ENCODE results near the gene RPL26. TPM values are rescaled to one million over a fixed set of nuclear protein-coding genes. Genes with fewer than 3 reads are reported as not detected.
A peak's percentile ranks its signal among the peaks of the same experiment; 100 is the strongest.

Gene RPL26
- total RNA-seq, 4 donors from 2014 or later, result 2,419 to 4,673 (median 3,203) TPM

DNA sequence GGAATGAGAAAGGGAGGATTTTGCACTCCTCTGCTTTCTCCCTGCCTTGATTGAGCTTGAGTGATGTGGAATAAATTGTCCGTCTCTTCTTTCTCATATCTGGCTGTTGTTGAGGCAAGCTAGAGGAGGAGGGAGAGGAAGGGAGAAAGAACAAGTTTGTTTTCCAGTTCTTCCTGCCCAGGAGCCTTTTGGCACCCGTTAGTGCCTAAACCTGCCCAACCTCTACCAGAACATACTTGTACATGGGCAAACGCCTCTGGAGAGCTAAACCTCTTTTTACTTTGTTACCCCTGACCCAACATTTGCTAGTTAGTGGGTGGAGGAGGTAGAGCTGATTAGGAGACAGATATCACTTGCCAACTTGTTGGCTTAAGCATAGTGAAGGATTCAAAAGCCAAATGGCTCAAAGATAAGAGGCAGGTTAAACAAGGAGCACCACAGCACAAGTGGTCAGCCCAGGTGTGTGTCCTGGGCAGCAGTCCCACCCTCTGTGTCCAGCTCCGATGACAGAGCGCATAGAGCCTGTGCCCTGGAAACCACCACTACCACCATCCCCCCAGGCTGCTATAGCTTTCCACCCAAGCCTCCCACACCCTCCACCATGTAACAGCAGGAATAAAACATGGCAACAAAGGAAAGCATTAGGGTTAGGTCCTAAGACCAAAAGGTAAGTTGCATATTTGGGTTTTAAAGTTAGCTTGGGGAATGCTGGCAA is 36.9 kb downstream of the RPL26 start:
- DNase-seq (ENCODE audit: low spot score in 2 of 2), result no peak
- TF ChIP-seq EP300 (IDR thresholded peaks at IDR 0.05) (no peak), POLR2A (IDR thresholded peaks at IDR 0.05) (no peak), POLR2AphosphoS5 (IDR thresholded peaks at IDR 0.05) (peak in 1 of 3 donors; percentile 55)
- TF ChIP-seq, protein P1, sequence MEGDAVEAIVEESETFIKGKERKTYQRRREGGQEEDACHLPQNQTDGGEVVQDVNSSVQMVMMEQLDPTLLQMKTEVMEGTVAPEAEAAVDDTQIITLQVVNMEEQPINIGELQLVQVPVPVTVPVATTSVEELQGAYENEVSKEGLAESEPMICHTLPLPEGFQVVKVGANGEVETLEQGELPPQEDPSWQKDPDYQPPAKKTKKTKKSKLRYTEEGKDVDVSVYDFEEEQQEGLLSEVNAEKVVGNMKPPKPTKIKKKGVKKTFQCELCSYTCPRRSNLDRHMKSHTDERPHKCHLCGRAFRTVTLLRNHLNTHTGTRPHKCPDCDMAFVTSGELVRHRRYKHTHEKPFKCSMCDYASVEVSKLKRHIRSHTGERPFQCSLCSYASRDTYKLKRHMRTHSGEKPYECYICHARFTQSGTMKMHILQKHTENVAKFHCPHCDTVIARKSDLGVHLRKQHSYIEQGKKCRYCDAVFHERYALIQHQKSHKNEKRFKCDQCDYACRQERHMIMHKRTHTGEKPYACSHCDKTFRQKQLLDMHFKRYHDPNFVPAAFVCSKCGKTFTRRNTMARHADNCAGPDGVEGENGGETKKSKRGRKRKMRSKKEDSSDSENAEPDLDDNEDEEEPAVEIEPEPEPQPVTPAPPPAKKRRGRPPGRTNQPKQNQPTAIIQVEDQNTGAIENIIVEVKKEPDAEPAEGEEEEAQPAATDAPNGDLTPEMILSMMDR (IDR thresholded peaks at IDR 0.05), result no peak
- Histone ChIP-seq H3K4me1 (peaks cover 22% of the 10 kb centered on the region), H3K9me3 (no peaks in the 10 kb centered on the region), H3K27me3 (no peaks in the 10 kb centered on the region), H3K4me3 (no peak overlapping the region), H3K36me3 (no peaks in the 10 kb centered on the region), H3K27ac (peak overlapping the region; percentile 72)
- WGBS, result 41% methylated on average over 5 of the region's 5 CpGs

DNA sequence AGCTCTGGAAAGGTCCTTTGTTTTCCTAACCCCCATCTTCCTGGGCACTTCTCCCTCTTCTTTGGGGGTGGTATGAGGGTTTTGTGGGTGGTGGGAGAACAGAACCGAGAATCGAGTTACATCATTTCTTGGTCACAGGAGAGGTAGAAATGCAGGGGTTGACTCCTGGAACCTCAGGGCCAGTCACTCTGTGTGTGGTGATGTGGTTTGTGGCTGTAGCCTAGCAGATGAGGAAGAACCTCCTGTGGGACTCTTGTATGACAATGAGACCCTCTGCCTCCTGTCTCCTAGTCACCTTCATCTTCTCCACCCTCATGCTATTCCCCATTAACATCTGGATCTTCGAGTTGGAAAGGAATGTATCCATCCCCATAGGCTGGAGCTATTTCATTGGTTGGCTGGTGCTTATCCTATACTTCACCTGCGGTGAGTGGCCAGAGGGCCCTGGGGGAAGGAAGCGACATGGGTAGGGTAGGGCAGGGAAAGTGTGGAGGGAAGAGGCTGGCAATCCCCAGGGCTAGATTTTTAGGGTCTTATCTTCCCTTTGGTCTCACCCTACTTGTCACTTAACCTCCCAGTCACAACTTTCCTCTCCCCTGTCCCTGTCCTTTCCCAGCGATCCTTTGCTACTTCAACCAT is 37.8 kb downstream of the RPL26 start:
- WGBS, result 63% methylated on average over 6 of the region's 6 CpGs
- H3K27me3 ChIP-seq, result no peaks in the 10 kb centered on the region
- no peaks in the 10 kb centered on the region for H3K9me3 ChIP-seq
- H3K4me3 ChIP-seq, result no peak overlapping the region
- TF ChIP-seq POLR2AphosphoS5 (IDR thresholded peaks at IDR 0.05), result no peak
- TF ChIP-seq, protein P1 (IDR thresholded peaks at IDR 0.05), result no peak
- TF ChIP-seq POLR2A (IDR thresholded peaks at IDR 0.05), result no peak
- TF ChIP-seq EP300 (IDR thresholded peaks at IDR 0.05), result no peak
- no peaks in the 10 kb centered on the region for H3K36me3 ChIP-seq
- peaks cover 22% of the 10 kb centered on the region for H3K4me1 ChIP-seq
- H3K27ac ChIP-seq, result peak overlapping the region; percentile 72
- DNase-seq (ENCODE audit: low spot score in 2 of 2), result no peak

DNA sequence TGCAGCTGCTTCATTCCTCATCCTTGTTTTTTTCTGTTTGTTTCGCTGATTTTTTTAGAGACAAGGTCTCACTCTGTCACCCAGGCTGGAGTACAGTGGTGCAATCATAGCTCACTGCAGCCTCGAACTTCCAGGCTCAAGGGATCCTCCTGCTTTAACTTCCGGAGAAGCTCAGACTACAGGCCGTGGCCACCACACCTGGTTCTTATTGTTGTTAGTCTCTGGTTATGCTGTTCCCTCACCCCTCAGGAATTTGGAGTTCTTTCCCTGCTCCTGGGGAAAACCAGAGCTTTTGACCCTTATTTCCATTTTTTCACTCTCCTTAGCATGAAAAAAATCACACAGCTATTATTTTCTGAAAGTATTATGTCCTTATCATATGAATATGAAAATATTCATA is 41.5 kb downstream of the RPL26 start:
- H3K4me3 ChIP-seq, result no peak overlapping the region
- H3K27me3 ChIP-seq, result no peaks in the 10 kb centered on the region
- H3K9me3 ChIP-seq, result no peaks in the 10 kb centered on the region
- H3K4me1 ChIP-seq, result peaks cover 18% of the 10 kb centered on the region
- TF ChIP-seq POLR2AphosphoS5 (IDR thresholded peaks at IDR 0.05), result no peak
- TF ChIP-seq, protein P1 (IDR thresholded peaks at IDR 0.05), result no peak
- no peak for TF ChIP-seq POLR2A (IDR thresholded peaks at IDR 0.05)
- TF ChIP-seq EP300 (IDR thresholded peaks at IDR 0.05), result no peak
- WGBS, result 56% methylated on average over 4 of the region's 4 CpGs
- H3K36me3 ChIP-seq, result no peaks in the 10 kb centered on the region
- no peak for DNase-seq (ENCODE audit: low spot score in 2 of 2)
- no peak overlapping the region for H3K27ac ChIP-seq

DNA sequence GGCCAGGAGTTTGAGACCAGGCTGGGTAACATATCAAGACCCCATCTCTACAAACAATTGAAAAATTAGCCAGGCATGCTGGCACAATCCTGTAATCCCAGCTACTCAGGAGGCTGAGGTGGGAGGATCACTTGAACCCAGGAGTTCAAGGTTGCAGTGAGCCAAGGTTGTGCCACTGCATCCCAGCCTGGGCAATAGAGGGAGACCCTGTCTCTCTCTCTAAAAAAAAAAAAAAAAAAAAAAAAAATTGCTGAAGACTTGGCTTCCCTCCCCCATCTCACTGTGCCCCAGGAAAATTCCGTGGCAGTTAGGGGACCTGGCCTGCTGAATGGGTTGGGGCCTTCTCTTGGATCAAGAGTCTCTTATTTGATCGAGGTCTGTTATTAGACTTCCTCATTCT is 43.5 kb downstream of the RPL26 start, which contains the start of gene ODF4:
TSS of gene ODF4 (plus strand) at position 301 of the 400 bp plus-strand sequence. CDS start 212 bp downstream, outside the sequence.
- Histone ChIP-seq H3K36me3 (no peaks in the 10 kb centered on the region), H3K27me3 (no peaks in the 10 kb centered on the region), H3K4me3 (no peak within 1 kb of the TSS), H3K4me1 (peaks cover 6% of the 10 kb centered on the region), H3K27ac (no peak within 1 kb of the TSS), H3K9me3 (no peaks in the 10 kb centered on the region)
- DNase-seq (ENCODE audit: low spot score in 2 of 2), result no peak
- no peak for TF ChIP-seq EP300 (IDR thresholded peaks at IDR 0.05)
- TF ChIP-seq POLR2A (IDR thresholded peaks at IDR 0.05), result no peak
- TF ChIP-seq, protein P1 (IDR thresholded peaks at IDR 0.05), result no peak
- no peak for TF ChIP-seq POLR2AphosphoS5 (IDR thresholded peaks at IDR 0.05)
- WGBS, result 84% methylated on average over 2 of the region's 2 CpGs

DNA sequence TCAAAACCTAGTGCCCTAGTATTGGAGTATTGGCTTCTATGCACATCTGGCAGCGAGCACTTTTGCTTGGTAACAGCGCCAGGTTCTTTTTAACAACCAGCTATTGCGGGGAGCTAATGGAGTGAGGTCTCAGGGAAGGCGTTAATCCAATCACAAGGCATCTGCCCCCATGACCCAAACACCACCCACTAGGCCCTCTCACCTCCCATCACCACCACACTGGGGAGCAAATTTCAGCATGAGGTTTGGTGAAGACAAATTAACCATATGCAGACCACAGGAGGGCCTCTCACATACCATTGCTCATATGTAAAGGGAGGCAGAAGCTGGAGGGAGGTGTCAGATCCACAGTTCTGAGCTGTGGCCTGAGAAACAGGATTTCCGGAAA is 44.2 kb downstream of the RPL26 start:
- no peaks in the 10 kb centered on the region for H3K9me3 ChIP-seq
- H3K27ac ChIP-seq, result no peak overlapping the region
- H3K4me1 ChIP-seq, result peaks cover 6% of the 10 kb centered on the region
- TF ChIP-seq POLR2AphosphoS5 (IDR thresholded peaks at IDR 0.05) (no peak), POLR2A (IDR thresholded peaks at IDR 0.05) (no peak), EP300 (IDR thresholded peaks at IDR 0.05) (no peak)
- TF ChIP-seq, protein P1 (IDR thresholded peaks at IDR 0.05), result no peak
- H3K27me3 ChIP-seq, result no peaks in the 10 kb centered on the region
- 87% methylated on average over 5 of the region's 5 CpGs for WGBS
- no peak overlapping the region for H3K4me3 ChIP-seq
- DNase-seq (ENCODE audit: low spot score in 2 of 2), result no peak
- H3K36me3 ChIP-seq, result no peaks in the 10 kb centered on the region
